Inferior parietal cortex (tissue), 1 donor: ENCODE data around the gene APLP2.

ENCODE experiments used
- DNase-seq: peaks from one replicate; pipeline ENCODE4 v3.0.0-alpha.2; 2016; ENCODE audit errors: extremely low spot score

The APLP2 gene

DNA sequence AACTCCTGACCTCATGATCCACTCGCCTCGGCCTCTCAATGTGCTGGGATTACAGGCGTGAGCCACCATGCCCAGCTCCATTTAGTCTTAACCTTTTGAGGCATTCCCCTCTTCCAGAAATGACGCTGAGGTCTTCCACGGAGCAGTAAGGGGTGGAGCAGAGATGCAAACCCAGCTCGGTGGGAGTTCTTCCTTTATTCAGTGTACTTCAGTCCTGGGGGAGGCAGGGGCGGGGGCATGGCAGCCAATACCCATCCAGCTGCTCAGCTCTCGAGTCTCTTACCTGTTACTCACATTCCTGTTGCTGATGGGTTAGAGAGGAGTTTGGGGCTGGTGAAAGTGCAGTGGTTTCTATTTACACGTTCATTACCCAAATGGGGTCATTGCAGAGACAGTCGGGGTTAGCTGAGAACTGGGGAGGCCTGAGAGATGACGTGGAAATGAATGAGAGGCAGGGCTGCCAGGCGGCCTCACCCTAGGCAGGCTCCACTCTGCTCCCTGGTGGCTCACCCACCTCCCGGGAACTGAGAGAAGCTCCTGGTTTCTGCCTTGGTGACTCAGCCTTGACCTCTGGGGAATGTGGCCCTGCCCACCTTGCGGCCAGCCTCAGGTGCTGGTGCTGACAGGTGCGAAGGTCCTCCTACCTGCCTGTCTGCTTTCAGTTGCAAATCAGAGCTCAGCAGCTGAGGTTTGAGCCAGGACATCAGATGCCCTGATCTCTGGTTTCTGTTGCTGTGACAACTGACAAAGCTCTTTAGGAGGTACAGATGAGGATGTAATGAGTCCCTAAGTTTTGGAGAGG, 76.5 kb downstream of the APLP2 start:
- DNase-seq, result no peak

DNA sequence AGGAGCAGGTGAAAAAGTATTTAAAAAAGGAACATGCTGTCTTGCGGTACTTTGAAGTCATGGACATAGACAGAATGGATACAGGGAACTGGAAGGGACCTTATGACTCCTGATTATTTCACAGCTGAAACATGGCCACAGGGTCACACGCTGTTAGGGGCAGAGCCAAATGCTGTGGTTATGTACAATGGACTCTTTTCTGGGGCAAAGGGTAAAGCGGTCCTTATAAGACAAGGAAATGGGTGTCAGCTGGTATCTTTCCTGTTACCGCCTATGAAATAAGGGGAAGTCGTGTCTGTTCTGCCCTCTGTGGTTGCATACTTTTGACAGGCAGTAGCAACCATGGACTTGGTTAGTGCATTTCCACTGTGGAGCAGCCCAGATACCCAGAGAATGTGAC, 77.1 kb downstream of the APLP2 start:
- peak; percentile 31 for DNase-seq

- no peak for DNase-seq
Observed at GRCh38 chr11:130148796-130149326, 79.2 kb downstream of the APLP2 start.

- no peak for DNase-seq
Observed at GRCh38 chr11:130150790-130151189, 81.1 kb downstream of the APLP2 start.

GRCh38 chr11:130151196-130151595, 81.5 kb downstream of the APLP2 start:
- no peak for DNase-seq

GRCh38 chr11:130156108-130157022, 86.7 kb downstream of the APLP2 start:
- DNase-seq, result no peak

DNA sequence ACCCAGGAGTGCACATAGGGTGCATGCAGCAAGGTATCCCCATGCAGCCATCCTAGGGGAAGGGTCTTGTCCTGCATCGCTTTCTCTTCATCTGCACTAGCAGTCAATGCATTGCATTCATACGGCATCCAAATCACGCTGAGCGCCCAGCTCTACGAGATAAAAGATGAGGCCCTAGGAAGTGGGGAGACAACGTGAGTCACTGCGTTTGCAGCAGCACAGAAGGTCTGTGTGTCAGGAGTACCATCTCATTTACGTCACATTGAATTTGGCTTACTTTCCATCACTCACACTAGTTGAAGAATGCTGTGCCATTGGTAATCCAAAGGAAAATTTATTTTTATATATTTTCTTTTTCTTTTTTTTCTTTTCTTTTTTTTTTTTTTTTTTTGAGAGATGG, 87.4 kb downstream of the APLP2 start:
- no peak for DNase-seq

DNA sequence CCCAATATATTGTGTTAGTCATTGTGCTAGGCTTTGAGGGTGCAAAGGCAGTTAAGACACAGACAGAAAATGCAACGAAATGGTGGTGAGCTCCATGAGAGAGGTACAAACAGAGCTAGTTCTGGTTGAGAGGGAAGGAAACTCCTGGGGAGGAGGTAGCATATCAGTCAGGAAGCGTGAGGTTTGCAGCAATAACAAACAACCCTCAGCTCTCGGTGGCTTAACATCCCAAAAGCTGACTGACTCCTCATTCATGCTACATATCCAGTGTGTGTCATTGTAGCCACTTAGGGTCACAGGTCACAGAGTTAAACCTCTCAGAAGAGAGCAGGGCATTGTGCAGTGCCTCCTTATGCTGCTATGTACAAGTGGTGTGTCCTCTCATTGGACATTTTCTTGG, 88.1 kb downstream of the APLP2 start:
- DNase-seq, result no peak

DNA sequence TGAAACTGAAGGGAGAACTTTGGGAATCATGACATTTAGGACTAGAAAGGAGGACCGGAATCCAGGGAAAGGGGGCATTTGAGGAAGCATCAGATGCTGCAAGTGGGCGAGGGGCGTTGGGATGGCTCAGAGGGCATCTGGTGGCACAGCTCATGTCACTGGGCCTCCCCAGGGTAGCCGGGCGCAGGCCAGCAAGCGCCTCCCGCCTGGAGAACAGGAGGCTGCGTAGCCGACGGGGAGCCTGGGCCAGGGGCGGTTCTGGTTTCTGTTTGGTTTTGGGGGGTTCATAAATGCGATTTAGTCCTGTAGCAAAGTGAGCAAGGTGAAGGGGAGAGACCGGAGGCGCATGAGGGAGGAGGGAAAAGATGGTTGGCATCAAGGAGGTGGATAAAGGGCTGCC, 89.4 kb downstream of the APLP2 start:
- DNase-seq, result no peak

DNA sequence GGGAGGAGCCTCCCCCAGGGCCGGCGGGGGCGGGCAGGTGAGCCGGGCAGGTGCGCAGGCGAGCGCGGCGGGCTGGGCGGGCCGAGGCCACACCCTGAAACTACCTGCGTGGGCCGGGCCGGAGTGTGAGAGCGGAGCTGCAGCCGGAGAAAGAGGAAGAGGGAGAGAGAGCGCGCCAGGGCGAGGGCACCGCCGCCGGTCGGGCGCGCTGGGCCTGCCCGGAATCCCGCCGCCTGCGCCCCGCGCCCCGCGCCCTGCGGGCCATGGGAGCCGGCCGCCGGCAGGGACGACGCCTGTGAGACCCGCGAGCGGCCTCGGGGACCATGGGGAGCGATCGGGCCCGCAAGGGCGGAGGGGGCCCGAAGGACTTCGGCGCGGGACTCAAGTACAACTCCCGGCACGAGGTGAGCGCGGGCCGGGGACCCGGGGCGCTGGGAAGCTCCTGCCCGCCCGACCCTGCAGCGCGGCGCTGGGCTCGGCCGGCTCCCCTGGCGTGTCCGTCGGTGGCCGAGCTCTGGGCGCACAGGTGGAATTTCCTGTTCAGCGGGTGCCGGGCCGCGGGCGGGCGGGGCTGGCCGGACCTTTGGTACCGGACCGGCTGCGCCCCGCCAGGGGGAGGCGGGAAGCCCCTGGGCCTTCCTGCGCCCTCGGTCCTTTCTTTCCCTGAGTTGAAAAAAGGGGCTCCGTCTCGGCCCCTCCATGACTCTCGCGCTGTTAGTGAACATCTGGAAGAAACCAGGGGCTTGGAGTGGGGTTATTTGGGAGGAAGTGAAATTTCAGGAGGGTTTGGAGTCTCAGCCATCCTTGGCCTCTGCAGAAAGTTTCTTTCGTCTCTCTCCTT, 90.2 kb downstream of the APLP2 start, which contains the start of gene ST14:
TSS of gene ST14 (plus strand) at position 126 of the 841 bp plus-strand sequence. CDS start at position 324, 198 bp downstream.
- no peak for DNase-seq

- DNase-seq, result no peak
Observed at GRCh38 chr11:130160498-130161155, 90.9 kb downstream of the APLP2 start.

GRCh38 chr11:130161441-130162145, 91.9 kb downstream of the APLP2 start:
- no peak for DNase-seq

- no peak for DNase-seq
Observed at GRCh38 chr11:130162733-130163132, 93.0 kb downstream of the APLP2 start.

GRCh38 chr11:130163346-130164220, 93.9 kb downstream of the APLP2 start:
- no peak for DNase-seq

GRCh38 chr11:130164221-130164570, 94.5 kb downstream of the APLP2 start:
- DNase-seq, result no peak

GRCh38 chr11:130165601-130166456, 96.1 kb downstream of the APLP2 start:
- no peak for DNase-seq

DNA sequence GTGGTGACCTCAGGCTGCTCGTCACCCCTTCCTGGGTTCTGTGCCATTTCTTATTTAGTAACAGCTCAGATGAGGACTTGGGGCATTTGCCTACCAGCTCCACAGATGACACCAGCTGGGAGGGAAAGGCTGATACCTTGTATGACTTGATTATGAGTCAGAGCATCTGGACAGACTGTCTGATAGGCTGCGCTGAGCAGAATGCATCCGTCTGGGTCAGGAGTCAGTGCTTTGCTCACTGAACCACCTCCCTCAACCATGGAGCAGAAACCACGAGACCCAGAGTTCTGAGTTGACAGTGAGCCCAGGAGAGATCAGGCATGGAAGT, 96.7 kb downstream of the APLP2 start:
- no peak for DNase-seq

DNA sequence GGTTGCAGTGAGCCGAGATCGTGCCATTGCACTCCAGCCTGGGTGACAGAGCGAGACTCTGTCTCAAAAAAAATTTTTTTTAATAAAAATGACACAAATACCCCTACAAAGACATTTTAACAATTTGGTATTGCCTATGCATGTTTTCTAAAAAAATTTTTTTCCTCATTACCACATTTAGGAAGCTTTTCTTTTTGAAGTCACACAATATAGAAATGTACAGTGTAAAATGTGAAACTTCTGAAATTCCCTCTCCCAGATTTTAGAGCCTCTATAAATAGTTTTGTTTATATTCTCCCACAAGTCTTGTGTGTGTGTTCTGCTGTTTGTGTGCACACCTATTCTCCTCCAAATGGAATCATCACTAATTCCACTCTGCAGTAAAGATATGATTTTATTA, 97.5 kb downstream of the APLP2 start:
- DNase-seq, result no peak

GRCh38 chr11:130168105-130168504, 98.4 kb downstream of the APLP2 start:
- no peak for DNase-seq
